Motor neuron (in vitro differentiated cells): ENCODE results near the gene CSRNP3. TPM values are rescaled to one million over a fixed set of nuclear protein-coding genes. Genes with fewer than 3 reads are reported as not detected.
A peak's percentile ranks its signal among the peaks of the same experiment; 100 is the strongest.

Experiments used
- ATAC-seq, 8 experiments: fragments of 200-7000 bp; cut with Tn5 transposase; replicated peaks in 6 of 8; 2 replicates each; pipeline ENCODE4 v1.8.0; 2021; ENCODE audit warnings: mild to moderate bottlenecking in 8 of 8, moderate library complexity in 8 of 8
- H3K27ac ChIP-seq, 2 donors: fragments of 250-450 bp; sonication (Bioruptor Pico); 2 replicates each; pipeline ENCODE4 v1.9.0; 2021; ENCODE audit warnings: antibody characterized with exemption in 2 of 2, mild to moderate bottlenecking in 2 of 2, moderate library complexity in 1 of 2
- H3K4me1 ChIP-seq, 2 donors: fragments of 250-450 bp; sonication (Bioruptor Pico); replicated peaks in 1 of 2; 2 replicates each; pipeline ENCODE4 v1.6.1; 2021; ENCODE audit warnings: antibody characterized with exemption in 2 of 2, mild to moderate bottlenecking in 2 of 2, moderate library complexity in 1 of 2
- H3K4me3 ChIP-seq, 5 donors: fragments of 250-450 bp; sonication (Bioruptor Pico); 2 replicates each; pipeline ENCODE4 v1.9.0; 2021; ENCODE audit warnings: antibody characterized with exemption in 5 of 5, mild to moderate bottlenecking in 5 of 5, moderate library complexity in 4 of 5
- WGBS, 10 experiments: fragments of 450-650 bp; shearing (Covaris generic); methylation state at CpG; one replicate each; pipeline ENCODE4 v1.0.0; 2022; 5-methylcytosine and 5-hydroxymethylcytosine counted together
- in situ Hi-C, 9 experiments: fragments of 400-800 bp; cut with MboI; loops; one replicate each; pipeline ENCODE4 v1.15.0; 2021; ENCODE audit warnings: low sequenced_read_pairs in 9 of 9, low pct_unique_long_range_greater_than_20kb in 2 of 9; ENCODE audit not compliant: unreplicated experiment in 9 of 9
- total RNA-seq, 8 experiments: library from RNA; unstranded; fragments of 300-600 nt; gene quantifications; 2 replicates each; pipeline versions ENCODE4 v1.2.3 to v1.2.4, GENCODE V29; 2022

The CSRNP3 gene
- total RNA-seq, 8 experiments from 2014 or later, result 1.9 to 45.9 (median 32.0) TPM

- Histone ChIP-seq H3K4me1 (peaks cover 32 to 37% of the 10 kb centered on the region in 2 donors), H3K27ac (no peak overlapping the region), H3K4me3 (no peak overlapping the region)
- in situ Hi-C loops, result loop anchor here in 3 of 9 experiments (10.0 to 25.0 kb wide), 2 partner anchors 281 to 288 kb away; no protein-coding TSS in a partner anchor
- ATAC-seq, result no peak
- 57 to 100% (median 96%) methylated on average over 1 to 3 of the region's 3 CpGs; no CpG with 5 or more reads in 1 of the 10 experiments for WGBS, 10 experiments
Measured at GRCh38 chr2:165692906-165693305, 223.4 kb downstream of the CSRNP3 start.

- 50 to 91% (median 80%) methylated on average over 1 of the region's 1 CpG; no CpG with 5 or more reads in 5 of the 10 experiments for WGBS, 10 experiments
- in situ Hi-C loops, result loop anchor here in 3 of 9 experiments (10.0 to 25.0 kb wide), 2 partner anchors 282 to 289 kb away; no protein-coding TSS in a partner anchor
- H3K27ac ChIP-seq, result no peak overlapping the region
- no peak overlapping the region for H3K4me3 ChIP-seq
- ATAC-seq, result no peak
- H3K4me1 ChIP-seq, result peaks cover 31 to 36% of the 10 kb centered on the region in 2 donors
Measured at GRCh38 chr2:165693838-165694237, 224.3 kb downstream of the CSRNP3 start.

GRCh38 chr2:165697748-165698443, 228.4 kb downstream of the CSRNP3 start:
- no peak overlapping the region for H3K4me3 ChIP-seq
- in situ Hi-C loops, result loop anchor here in 3 of 9 experiments (10.0 to 25.0 kb wide), 2 partner anchors 286 to 293 kb away; no protein-coding TSS in a partner anchor
- peak in 5 of 8 experiments; percentile 5 to 16 (median 8) for ATAC-seq
- WGBS, 10 experiments, result 74 to 100% (median 82%) methylated on average over 2 to 4 of the region's 4 CpGs; no CpG with 5 or more reads in 2 of the 10 experiments
- no peak overlapping the region for H3K27ac ChIP-seq
- H3K4me1 ChIP-seq, result peaks cover 14 to 23% of the 10 kb centered on the region in 2 donors

GRCh38 chr2:165698444-165698884, 229.0 kb downstream of the CSRNP3 start:
- in situ Hi-C loops, result loop anchor here in 3 of 9 experiments (10.0 to 25.0 kb wide), 2 partner anchors 286 to 294 kb away; no protein-coding TSS in a partner anchor
- ATAC-seq, result peak; percentile 71 to 88 (median 78)
- 0 to 10% (median 0%) methylated on average over 1 to 3 of the region's 4 CpGs; no CpG with 5 or more reads in 6 of the 10 experiments for WGBS, 10 experiments
- Histone ChIP-seq H3K4me1 (peaks cover 14 to 23% of the 10 kb centered on the region in 2 donors), H3K27ac (no peak overlapping the region), H3K4me3 (no peak overlapping the region)

GRCh38 chr2:165699946-165700345, 230.4 kb downstream of the CSRNP3 start:
- H3K27ac ChIP-seq, result no peak overlapping the region
- in situ Hi-C loops, result loop anchor here in 3 of 9 experiments (10.0 to 25.0 kb wide), 2 partner anchors 288 to 295 kb away; no protein-coding TSS in a partner anchor
- no peak for ATAC-seq
- 60 to 100% (median 100%) methylated on average over 1 to 2 of the region's 2 CpGs; no CpG with 5 or more reads in 1 of the 10 experiments for WGBS, 10 experiments
- peaks cover 14 to 23% of the 10 kb centered on the region in 2 donors for H3K4me1 ChIP-seq
- no peak overlapping the region for H3K4me3 ChIP-seq

- Histone ChIP-seq H3K27ac (no peak overlapping the region), H3K4me1 (peaks cover 14 to 23% of the 10 kb centered on the region in 2 donors), H3K4me3 (no peak overlapping the region)
- peak in 5 of 8 experiments; percentile 52 to 76 (median 67) for ATAC-seq
- in situ Hi-C loops, result no loop called here
- WGBS, 10 experiments, result 47 to 100% (median 57%) methylated on average over 1 to 5 of the region's 5 CpGs; no CpG with 5 or more reads in 4 of the 10 experiments
Measured at GRCh38 chr2:165700531-165700930, 231.0 kb downstream of the CSRNP3 start.

- peak in 6 of 8 experiments; percentile 11 to 96 (median 62) for ATAC-seq
- 13 to 100% (median 83%) methylated on average over 1 to 6 of the region's 6 CpGs; no CpG with 5 or more reads in 2 of the 10 experiments for WGBS, 10 experiments
- H3K27ac ChIP-seq, result no peak overlapping the region
Measured at GRCh38 chr2:165701147-165701546, 231.6 kb downstream of the CSRNP3 start.

GRCh38 chr2:165706960-165707487, 237.5 kb downstream of the CSRNP3 start:
- 6 to 94% (median 55%) methylated on average over 2 to 3 of the region's 3 CpGs; no CpG with 5 or more reads in 2 of the 10 experiments for WGBS, 10 experiments
- ATAC-seq, result peak in 3 of 8 experiments; percentile 70 to 79 (median 75)
- H3K4me3 ChIP-seq, result no peak overlapping the region
- in situ Hi-C loops, result no loop called here
- no peaks in the 10 kb centered on the region for H3K4me1 ChIP-seq
- no peak overlapping the region for H3K27ac ChIP-seq

More at GRCh38 chr2:165701147-165701546, 231.6 kb downstream of the CSRNP3 start:
- Histone ChIP-seq H3K4me1 (peaks cover 14 to 23% of the 10 kb centered on the region in 2 donors), H3K4me3 (no peak overlapping the region)
- in situ Hi-C loops, result no loop called here

- no peak for ATAC-seq
- H3K4me3 ChIP-seq, result no peak overlapping the region
- in situ Hi-C loops, result no loop called here
- 0 to 100% (median 76%) methylated on average over 1 of the region's 1 CpG; no CpG with 5 or more reads in 2 of the 10 experiments for WGBS, 10 experiments
- H3K4me1 ChIP-seq, result no peaks in the 10 kb centered on the region
- H3K27ac ChIP-seq, result no peak overlapping the region
Measured at GRCh38 chr2:165716091-165716490, 246.6 kb downstream of the CSRNP3 start.

- Histone ChIP-seq H3K4me3 (no peak overlapping the region), H3K27ac (no peak overlapping the region), H3K4me1 (no peaks in the 10 kb centered on the region)
- WGBS, 10 experiments, result 0 to 86% (median 71%) methylated on average over 1 of the region's 1 CpG; no CpG with 5 or more reads in 3 of the 10 experiments
- ATAC-seq, result no peak
- in situ Hi-C loops, result no loop called here
Measured at GRCh38 chr2:165718610-165719210, 249.2 kb downstream of the CSRNP3 start.

- H3K27ac ChIP-seq, result no peak overlapping the region
- no peaks in the 10 kb centered on the region for H3K4me1 ChIP-seq
- in situ Hi-C loops, result no loop called here
- no peak for ATAC-seq
- H3K4me3 ChIP-seq, result no peak overlapping the region
Measured at GRCh38 chr2:165720511-165720910, 251.0 kb downstream of the CSRNP3 start.

- ATAC-seq, result no peak
- Histone ChIP-seq H3K27ac (no peak overlapping the region), H3K4me1 (no peaks in the 10 kb centered on the region), H3K4me3 (no peak overlapping the region)
- in situ Hi-C loops, result no loop called here
Measured at GRCh38 chr2:165725421-165725820, 255.9 kb downstream of the CSRNP3 start.
